GM12865 (cell line): ENCODE results near the gene RETREG1.

Experiments
- DNase-seq: peaks from one replicate; pipeline ENCODE4 v3.0.0; 2010; ENCODE audit warnings: low read depth
- H3K4me3 ChIP-seq: 2 replicates; pipeline ENCODE4 v1.5.1; 2011; ENCODE audit warnings: mild to moderate bottlenecking, low read depth, low read length, control low read depth
- TF ChIP-seq, protein P1 (sequence below): IDR thresholded peaks from 2 replicates; pipeline ENCODE4 v1.5.1; 2011; ENCODE audit warnings: low read length, control low read depth, low read depth, inconsistent platforms; ENCODE audit not compliant: insufficient read depth; ENCODE audit errors: missing control alignments

The RETREG1 gene

GRCh38 chr5:16508730-16509531 is 107.9 kb downstream of the RETREG1 start:
- TF ChIP-seq, protein P1, sequence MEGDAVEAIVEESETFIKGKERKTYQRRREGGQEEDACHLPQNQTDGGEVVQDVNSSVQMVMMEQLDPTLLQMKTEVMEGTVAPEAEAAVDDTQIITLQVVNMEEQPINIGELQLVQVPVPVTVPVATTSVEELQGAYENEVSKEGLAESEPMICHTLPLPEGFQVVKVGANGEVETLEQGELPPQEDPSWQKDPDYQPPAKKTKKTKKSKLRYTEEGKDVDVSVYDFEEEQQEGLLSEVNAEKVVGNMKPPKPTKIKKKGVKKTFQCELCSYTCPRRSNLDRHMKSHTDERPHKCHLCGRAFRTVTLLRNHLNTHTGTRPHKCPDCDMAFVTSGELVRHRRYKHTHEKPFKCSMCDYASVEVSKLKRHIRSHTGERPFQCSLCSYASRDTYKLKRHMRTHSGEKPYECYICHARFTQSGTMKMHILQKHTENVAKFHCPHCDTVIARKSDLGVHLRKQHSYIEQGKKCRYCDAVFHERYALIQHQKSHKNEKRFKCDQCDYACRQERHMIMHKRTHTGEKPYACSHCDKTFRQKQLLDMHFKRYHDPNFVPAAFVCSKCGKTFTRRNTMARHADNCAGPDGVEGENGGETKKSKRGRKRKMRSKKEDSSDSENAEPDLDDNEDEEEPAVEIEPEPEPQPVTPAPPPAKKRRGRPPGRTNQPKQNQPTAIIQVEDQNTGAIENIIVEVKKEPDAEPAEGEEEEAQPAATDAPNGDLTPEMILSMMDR = no peak
- no peak overlapping the region for H3K4me3 ChIP-seq
- no peak for DNase-seq

DNA sequence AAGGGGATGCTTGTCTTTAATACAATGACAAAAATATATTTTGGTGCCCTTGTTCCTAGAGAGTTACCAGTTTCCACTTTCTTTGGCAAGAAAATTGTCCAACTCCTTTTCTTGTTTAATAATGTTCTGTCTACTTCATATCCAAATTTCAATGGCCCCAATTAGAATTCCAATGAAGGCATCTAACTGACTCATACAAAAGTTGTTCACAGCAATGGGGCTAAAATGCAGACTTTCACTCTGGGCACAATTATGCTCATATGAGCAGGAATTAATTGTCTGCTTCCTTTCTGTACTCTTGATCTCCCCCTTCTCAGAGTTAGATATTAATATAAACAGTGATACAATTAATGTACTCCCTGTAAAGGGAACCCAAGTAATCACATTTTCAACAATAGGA is 109.1 kb downstream of the RETREG1 start:
- DNase-seq = no peak
- TF ChIP-seq, protein P1 = no peak

GRCh38 chr5:16505904-16506303 is 110.9 kb downstream of the RETREG1 start:
- DNase-seq = no peak
- TF ChIP-seq, protein P1 = no peak
- no peak overlapping the region for H3K4me3 ChIP-seq

More for the DNA sequence above, 109.1 kb downstream of the RETREG1 start:
- no peak overlapping the region for H3K4me3 ChIP-seq

GRCh38 chr5:16505140-16505891 is 111.5 kb downstream of the RETREG1 start:
- TF ChIP-seq, protein P1 = no peak
- no peak overlapping the region for H3K4me3 ChIP-seq
- no peak for DNase-seq

DNA sequence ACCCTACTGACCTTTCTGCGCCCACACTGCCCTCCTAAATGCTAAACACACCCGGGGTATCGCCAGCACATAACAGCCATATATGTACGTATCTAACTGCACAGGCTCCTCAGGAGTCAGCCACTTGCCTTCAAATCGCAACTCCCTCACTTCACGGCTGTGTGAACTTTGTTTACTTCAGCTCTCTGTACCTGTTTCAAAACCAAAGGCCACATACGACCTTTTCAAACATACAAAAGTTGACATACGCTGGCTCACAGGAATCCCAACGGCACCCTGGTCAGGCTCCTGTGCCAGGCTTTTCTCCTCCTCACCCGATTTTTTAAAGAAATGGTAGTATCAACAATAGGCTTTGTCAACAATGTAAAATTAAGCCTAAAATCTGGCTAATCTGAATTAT is 112.2 kb downstream of the RETREG1 start:
- TF ChIP-seq, protein P1 = no peak
- no peak overlapping the region for H3K4me3 ChIP-seq
- no peak for DNase-seq

DNA sequence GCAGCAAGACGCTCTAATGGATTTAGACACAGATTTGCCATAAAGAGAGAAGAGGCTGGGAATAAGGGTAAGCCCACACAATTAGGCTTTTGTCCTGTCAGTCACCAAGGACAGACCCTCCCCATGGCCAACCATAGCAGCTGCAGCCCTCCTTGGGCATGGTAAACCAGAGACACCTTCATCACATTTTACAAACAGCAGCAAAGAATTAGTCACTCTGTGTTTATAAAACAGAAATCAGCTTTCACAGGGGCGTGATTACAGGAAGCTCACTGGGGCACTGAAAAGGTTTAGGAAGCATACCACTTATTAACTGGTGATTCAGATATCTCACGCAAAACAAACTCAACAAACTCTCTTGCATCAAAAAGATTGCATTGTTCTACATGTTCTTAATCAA is 113.9 kb downstream of the RETREG1 start:
- no peak overlapping the region for H3K4me3 ChIP-seq
- DNase-seq = no peak
- TF ChIP-seq, protein P1 = no peak

GRCh38 chr5:16500024-16500423 is 116.8 kb downstream of the RETREG1 start:
- TF ChIP-seq, protein P1 = no peak

More at GRCh38 chr5:16500024-16500423, 116.8 kb downstream of the RETREG1 start:
- DNase-seq = no peak
- H3K4me3 ChIP-seq = no peak overlapping the region
